ENCODE measurements around the gene KRT6A. TPM values are rescaled to one million over a fixed set of nuclear protein-coding genes. Genes with fewer than 3 reads are reported as not detected.
A peak's percentile ranks its signal among the peaks of the same experiment; 100 is the strongest.

The KRT6A gene
- total and polyA plus RNA-seq, 2 of the 8 experiments (the other 6 are each of a cell fraction or from before 2014, with no cell fraction given), result 0.11 TPM; not detected in 1

GRCh38 chr12:52539821-52540173 is 46.7 kb upstream of the KRT6A start:
- Histone ChIP-seq H2BK120ac (replicated peaks; ENCODE audit: low read depth, low read length) (no peak overlapping the region), H2BK5ac (ENCODE audit: low read depth, low read length) (no peak overlapping the region), H3K4me2 (ENCODE audit: insufficient read depth in 1 of 2, low read depth in 2 of 2, low read length in 2 of 2) (no peak overlapping the region), H2BK12ac (ENCODE audit: low read depth, low read length) (no peak overlapping the region), H3K9me3 (ENCODE audit: insufficient read depth in 2 of 2, low read depth in 1 of 2, low read length in 1 of 2) (no peaks in the 10 kb centered on the region), H3K4ac (replicated peaks; ENCODE audit: insufficient read length, low read depth, low read length) (no peak overlapping the region), H4K20me1 (replicated peaks in 1 of 2; ENCODE audit: control insufficient read depth in 1 of 2, insufficient read depth in 2 of 2, low read length in 2 of 2) (no peaks in the 10 kb centered on the region), H3K4me3 (ENCODE audit: extremely low read depth in 1 of 4, insufficient read depth in 2 of 4, low read depth in 3 of 4, low read length in 4 of 4) (no peak overlapping the region), H2AK5ac (ENCODE audit: low read depth, low read length) (no peak overlapping the region), H3K36me3 (ENCODE audit: control insufficient read depth in 2 of 4, insufficient read depth in 4 of 4, low read length in 3 of 4) (no peaks in the 10 kb centered on the region), H3K27ac (ENCODE audit: low read depth, low read length) (no peak overlapping the region), H3K56ac (replicated peaks; ENCODE audit: insufficient read length, low read depth, low read length) (no peak overlapping the region), H3K79me2 (ENCODE audit: control insufficient read depth in 1 of 2, insufficient read depth in 2 of 2, low read length in 2 of 2) (no peaks in the 10 kb centered on the region), H3K23me2 (ENCODE audit: low read depth, low read length) (no peaks in the 10 kb centered on the region), H3K79me1 (ENCODE audit: low read depth, low read length) (no peaks in the 10 kb centered on the region), H3K27me3 (replicated peaks in 1 of 4; ENCODE audit: control insufficient read depth in 3 of 4, extremely low read depth in 1 of 4, insufficient read depth in 3 of 4, low read length in 3 of 4) (no peaks in the 10 kb centered on the region), H3K23ac (ENCODE audit: insufficient read length) (no peak overlapping the region), H3K9ac (replicated peaks in 1 of 4; ENCODE audit: extremely low read depth in 1 of 4, low read depth in 3 of 4, low read length in 3 of 4) (no peak overlapping the region), H3K18ac (ENCODE audit: extremely low read depth, low read length) (no peak overlapping the region), H3K4me1 (replicated peaks in 1 of 4; ENCODE audit: control insufficient read depth in 3 of 4, insufficient read depth in 4 of 4, low read length in 3 of 4) (no peaks in the 10 kb centered on the region; a peak in 2 of 7 replicates), H2AFZ (ENCODE audit: low read length) (no peak overlapping the region; the same call in 1 of the 2 replicates), H3K14ac (ENCODE audit: insufficient read length) (no peak overlapping the region), H2BK20ac (ENCODE audit: low read length) (no peak overlapping the region), H2BK15ac (ENCODE audit: low read length) (no peak overlapping the region), H4K91ac (replicated peaks; ENCODE audit: insufficient read length, low read length) (no peak overlapping the region), H4K8ac (ENCODE audit: extremely low read depth, insufficient read depth, low read length) (0 out of 2 replicates have a peak overlapping the region, but pooled peaks have one; percentile 40), H4K5ac (ENCODE audit: insufficient read length, low read depth, low read length) (no peak overlapping the region)
- no peak for FAIRE-seq
- TF ChIP-seq NRF1 (IDR thresholded peaks at IDR 0.05; ENCODE audit: low read depth, low read length), result no peak
- TF ChIP-seq TBP (IDR thresholded peaks at IDR 0.05; ENCODE audit: low read depth, low read length), result no peak
- ChIA-PET POLR2A (ENCODE audit: partially characterized antibody) (no interaction called here), CTCF (ENCODE audit: partially characterized antibody) (interaction anchor here (0.8 to 4.9 kb wide), 7 partner anchors 11 to 144 kb away, joined by 3 to 19 read pairs (median 4); partner anchors contain the start of gene KRT5)
- no peak for DNase-seq (ENCODE audit: low read depth in 1 of 2, low spot score in 2 of 2)
- 84% methylated on average over 2 of the region's 3 CpGs; no CpG with 5 or more reads in 1 of the 2 experiments for WGBS, 2 experiments (ENCODE audit: extremely low coverage in 1 of 2, insufficient coverage in 1 of 2, insufficient read length in 1 of 2, insufficient replicate concordance in 2 of 2, low coverage in 1 of 2, low lambda C conversion rate in 2 of 2, missing lambda C conversion rate in 1 of 2)
